Endothelial cell of umbilical vein (primary cell): ENCODE results near the gene PDHX. TPM values are rescaled to one million over a fixed set of nuclear protein-coding genes. Genes with fewer than 3 reads are reported as not detected.

Experiments used
- BruUV-seq: library from RNA; stranded (reverse); fragments of 400-500 nt; replicated peaks from 2 replicates; lab custom pipeline; 2021; lab: Mats Ljungman, UMichigan
- CTCF ChIA-PET: fragments of 300-600, 350-600 bp; sonication (Branson Sonifier 250); formaldehyde crosslinking; loops from one replicate; lab custom pipeline; 2021; ENCODE audit warnings: antibody characterized with exemption, inconsistent platforms; lab: Charles Lee
- POLR2A ChIA-PET: fragments of 300-600, 350-600 bp; sonication (Branson Sonifier 250); formaldehyde crosslinking; loops from one replicate; lab custom pipeline; 2021; ENCODE audit warnings: antibody characterized with exemption, inconsistent platforms; lab: Charles Lee
- DNase-seq: peaks from one replicate; pipeline ENCODE4 v3.0.0-alpha.2; 2011; ENCODE audit warnings: low read depth, low spot score
- FAIRE-seq: peaks from 2 replicates; lab custom pipeline; 2011; peaks lifted over from hg19 to GRCh38; lab: Jason Lieb, UNC
- H2AFZ ChIP-seq: 2 replicates; pipeline ENCODE4 v1.6.0; 2012; ENCODE audit warnings: low read depth, low read length, control low read depth, inconsistent platforms
- H3K27ac ChIP-seq: 2 replicates; pipeline ENCODE4 v1.5.1; 2011; ENCODE audit warnings: low read depth, mild to moderate bottlenecking, control low read depth, low read length, moderate library complexity; ENCODE audit not compliant: insufficient read depth
- H3K27me3 ChIP-seq, 2 experiments: 2 replicates each; pipeline versions ENCODE4 v1.6.0 to v1.6.1; 2011; ENCODE audit warnings: low read length in 2 of 2, mixed read lengths in 1 of 2; ENCODE audit not compliant: control insufficient read depth in 2 of 2, insufficient read depth in 2 of 2
- H3K36me3 ChIP-seq, 2 experiments: 2 replicates in 1 of 2; 3 replicates in 1 of 2; pipeline ENCODE4 v1.5.1; 2011; ENCODE audit warnings: low read length in 2 of 2, mild to moderate bottlenecking in 1 of 2, moderate library complexity in 1 of 2; ENCODE audit not compliant: control insufficient read depth in 2 of 2, insufficient read depth in 2 of 2; ENCODE audit errors: extremely low read depth in 1 of 2
- H3K4me1 ChIP-seq: 3 replicates; pipeline ENCODE4 v1.5.1; 2011; ENCODE audit warnings: mild to moderate bottlenecking, low read length; ENCODE audit not compliant: control insufficient read depth, insufficient read depth; ENCODE audit errors: extremely low read depth
- H3K4me2 ChIP-seq: 2 replicates; pipeline ENCODE4 v1.6.1; 2011; ENCODE audit warnings: low read length, control low read depth, mixed read lengths; ENCODE audit not compliant: insufficient read depth
- H3K4me3 ChIP-seq, 3 experiments: fragments of 200-600 bp in 1 of 3; sonication (generic), shearing (Covaris generic) in 1 of 3; replicated peaks in 1 of 3; 2 replicates each; pipeline ENCODE4 v1.5.1; 2011 to 2016; ENCODE audit warnings: control low read depth in 3 of 3, low read length in 3 of 3, mild to moderate bottlenecking in 2 of 3, inconsistent platforms in 1 of 3, low read depth in 1 of 3, moderate library complexity in 1 of 3; ENCODE audit not compliant: insufficient read depth in 1 of 3
- H3K79me2 ChIP-seq: 2 replicates; pipeline ENCODE4 v1.6.0; 2012; ENCODE audit warnings: low read length, inconsistent platforms; ENCODE audit not compliant: control insufficient read depth, insufficient read depth
- H3K9ac ChIP-seq: replicated peaks from 2 replicates; pipeline ENCODE3; 2011; ENCODE audit warnings: low read length, control low read depth; ENCODE audit not compliant: insufficient read depth; ENCODE audit errors: extremely low read depth
- H3K9me1 ChIP-seq: replicated peaks from 3 replicates; pipeline ENCODE4 v1.6.0; 2011; ENCODE audit warnings: mild to moderate bottlenecking, low read length; ENCODE audit not compliant: control insufficient read depth, insufficient read depth; ENCODE audit errors: extremely low read depth
- H3K9me3 ChIP-seq: replicated peaks from 2 replicates; pipeline ENCODE4 v1.5.1; 2012; ENCODE audit warnings: low read length, inconsistent platforms; ENCODE audit not compliant: control insufficient read depth, insufficient read depth
- H4K20me1 ChIP-seq: replicated peaks from 2 replicates; pipeline ENCODE3; 2011; ENCODE audit warnings: mild to moderate bottlenecking, low read length; ENCODE audit not compliant: control insufficient read depth, insufficient read depth; ENCODE audit errors: extremely low read depth
- CTCF ChIP-seq, 2 donors: IDR thresholded peaks; 1 replicate in 1 of 2; 2 replicates in 1 of 2; pipeline ENCODE4 v1.5.1; 2011; ENCODE audit warnings: low read length in 2 of 2, mild to moderate bottlenecking in 2 of 2, moderate library complexity in 2 of 2, control low read depth in 1 of 2, inconsistent platforms in 1 of 2, low read depth in 1 of 2; ENCODE audit not compliant: insufficient read depth in 1 of 2; ENCODE audit errors: extremely low read depth in 1 of 2
- EZH2 ChIP-seq: IDR thresholded peaks from 2 replicates; pipeline ENCODE4 v1.6.1; 2012; ENCODE audit warnings: borderline replicate concordance, low read depth, mild to moderate bottlenecking, moderate library complexity, low read length, inconsistent platforms; ENCODE audit not compliant: severe bottlenecking
- FOS ChIP-seq: IDR thresholded peaks from 2 replicates; pipeline ENCODE4 v1.6.1; 2011; ENCODE audit warnings: mild to moderate bottlenecking, low read length, moderate library complexity, borderline replicate concordance; ENCODE audit not compliant: insufficient read depth
- GATA2 ChIP-seq: IDR thresholded peaks from 2 replicates; pipeline ENCODE4 v1.7.0; 2011; ENCODE audit warnings: low read depth, mild to moderate bottlenecking, moderate library complexity, mixed read lengths, low read length; ENCODE audit not compliant: insufficient read length, insufficient read depth
- JUN ChIP-seq: IDR thresholded peaks from 2 replicates; pipeline ENCODE4 v1.6.1; 2011; ENCODE audit warnings: borderline replicate concordance, low read depth; ENCODE audit not compliant: insufficient read length, insufficient read depth
- MAX ChIP-seq: IDR thresholded peaks from 2 replicates; pipeline ENCODE4 v1.6.1; 2011; ENCODE audit not compliant: insufficient read depth, insufficient read length
- MYC ChIP-seq: IDR thresholded peaks from one replicate; pipeline ENCODE4 v1.6.1; 2011; ENCODE audit warnings: mild to moderate bottlenecking, low read depth, low read length
- POLR2A ChIP-seq: IDR thresholded peaks from 2 replicates; pipeline ENCODE4 v1.6.1; 2012; ENCODE audit warnings: low read depth, mild to moderate bottlenecking, control low read depth, low read length
- POLR2AphosphoS5 ChIP-seq: IDR thresholded peaks from 2 replicates; pipeline ENCODE4 v1.6.1; 2012; ENCODE audit warnings: low read depth, mild to moderate bottlenecking, control low read depth, low read length, moderate library complexity; ENCODE audit not compliant: insufficient read depth
- dilution Hi-C: fragments of 300-500 bp; cut with MboI; formaldehyde crosslinking; loops from one replicate; pipeline ENCODE4 v1.15.0; 2019; ENCODE audit warnings: low sequenced_read_pairs; ENCODE audit not compliant: extremely low pct_ligation_motif_present
- intact Hi-C: fragments of 100-400 bp; cut with micrococcal nuclease; formaldehyde crosslinking; loops from one replicate; pipeline ENCODE4 v1.10.0; 2022
- polyA plus RNA-seq, 4 experiments: library from polyadenylated mRNA; depleted of rRNA in 3 of 4; stranded (reverse) in 3 of 4; unstranded in 1 of 4; fragments of >200 nt; gene quantifications; 2 replicates each; pipeline versions ENCODE4 v1.2.1 to v1.2.3, GENCODE V29; 2011 to 2012; ENCODE audit warnings: missing spikeins in 1 of 4
- total RNA-seq: library from RNA; stranded (reverse); gene quantifications from 2 replicates; pipeline ENCODE4 v1.2.3, GENCODE V29; 2021

The PDHX gene
- total and polyA plus RNA-seq, 2 donors (not counting 3 experiments of a cell fraction or from before 2014, with no cell fraction given), result 10.5 to 30.5 TPM

- dilution Hi-C loops (no loop called here), intact Hi-C loops (loop anchor here (10.0 kb wide), 1 partner anchor 1532 kb away; no protein-coding TSS in a partner anchor)
- H3K27me3 ChIP-seq, result no peaks in the 10 kb centered on the region
- TF ChIP-seq CTCF (IDR thresholded peaks at IDR 0.05; ENCODE audit: extremely low read depth in 1 of 2, insufficient read depth in 1 of 2, low read depth in 1 of 2, low read length in 2 of 2), result no peak
- no peak for TF ChIP-seq EZH2
- no peak for TF ChIP-seq MAX
- no peak for TF ChIP-seq POLR2AphosphoS5
- TF ChIP-seq JUN, result no peak
- TF ChIP-seq GATA2, result no peak
- no peak for TF ChIP-seq FOS
- TF ChIP-seq POLR2A, result no peak
- no peak for TF ChIP-seq MYC
- CTCF ChIA-PET, result interaction anchor here (1.1 to 1.4 kb wide), 3 partner anchors 15 to 46 kb away, joined by 3 read pairs; no protein-coding TSS in a partner anchor
- FAIRE-seq (no peak), DNase-seq (no peak)
- H3K4me2 ChIP-seq, result no peak overlapping the region
- peaks cover 2% of the 10 kb centered on the region for H3K79me2 ChIP-seq
- peaks cover 0 to 3% of the 10 kb centered on the region in 2 experiments for H3K36me3 ChIP-seq
- H3K9ac ChIP-seq, result no peak overlapping the region
- no peak overlapping the region for H3K4me3 ChIP-seq
- no TSS peak for BruUV-seq
- H3K4me1 ChIP-seq, result peaks cover 34% of the 10 kb centered on the region
- no peak overlapping the region for H2AFZ ChIP-seq
- H3K9me1 ChIP-seq, result no peaks in the 10 kb centered on the region
- H3K27ac ChIP-seq, result no peak overlapping the region
- no peaks in the 10 kb centered on the region for H3K9me3 ChIP-seq
- POLR2A ChIA-PET, result no interaction called here
- no peaks in the 10 kb centered on the region for H4K20me1 ChIP-seq
Measured at GRCh38 chr11:34972892-34973291, 56.5 kb downstream of the PDHX start.
